Activated CD4-positive, CD25-positive, alpha-beta regulatory T cell treated with anti-CD3 and anti-CD28 coated beads, Interleukin-2, amount 50 U/mL, for 24 hours (primary cell): ENCODE results near the gene MYH2.
"Not testable (repeated sequence)": the region's sequence is repeated elsewhere in the genome, so short reads cannot be mapped to it uniquely, and the experiment has no call there.

Experiments used
- ATAC-seq, 2 donors: fragments of 150-1000 bp; cut with Tn5 transposase; one replicate each; pipeline ENCODE4 v1.10.0; 2021; ENCODE audit warnings: mild to moderate bottlenecking in 1 of 2, moderate library complexity in 1 of 2

The MYH2 gene

GRCh38 chr17:10549096-10549842 lies at the start of gene MYH2:
TSS of gene MYH2 (minus strand) at chr17:10549658. CDS start at chr17:10547920, 1,738 bp downstream.
- ATAC-seq: no peak

GRCh38 chr17:10598621-10599020 lies 49.2 kb upstream of the MYH2 start:
- ATAC-seq: no peak

GRCh38 chr17:10589553-10590145 lies 40.2 kb upstream of the MYH2 start:
- no peak for ATAC-seq

- no peak for ATAC-seq
These were observed 36.1 kb upstream of the MYH2 start for GRCh38 chr17:10585529-10585928.

- no peak for ATAC-seq
These were observed 34.4 kb upstream of the MYH2 start for GRCh38 chr17:10583834-10584233.

GRCh38 chr17:10579270-10579669 lies 29.8 kb upstream of the MYH2 start:
- ATAC-seq: no peak

- ATAC-seq: no peak
These were observed 24.9 kb upstream of the MYH2 start for GRCh38 chr17:10574324-10574723.

- ATAC-seq: no peak
These were observed 14.7 kb upstream of the MYH2 start for GRCh38 chr17:10563991-10564660.

- no peak for ATAC-seq
These were observed 8.6 kb upstream of the MYH2 start for GRCh38 chr17:10558049-10558448.

GRCh38 chr17:10557422-10557821 lies 8.0 kb upstream of the MYH2 start:
- ATAC-seq: no peak

- no peak for ATAC-seq
These were observed 7.0 kb upstream of the MYH2 start for GRCh38 chr17:10556301-10557005.

GRCh38 chr17:10550014-10550413 lies 556 bp upstream of the MYH2 start:
- ATAC-seq: no peak

GRCh38 chr17:10547351-10547750 lies 2.1 kb downstream of the MYH2 start:
- no peak for ATAC-seq

GRCh38 chr17:10543486-10543885 lies 6.0 kb downstream of the MYH2 start:
- not testable (repeated sequence) for ATAC-seq

- not testable (repeated sequence) for ATAC-seq
These were observed 8.3 kb downstream of the MYH2 start for GRCh38 chr17:10541179-10541578.

GRCh38 chr17:10532026-10532425 lies 17.4 kb downstream of the MYH2 start:
- ATAC-seq: no peak

GRCh38 chr17:10527419-10527818 lies 22.0 kb downstream of the MYH2 start:
- ATAC-seq: no peak

- no peak for ATAC-seq
These were observed 22.9 kb downstream of the MYH2 start for GRCh38 chr17:10526517-10526916.

GRCh38 chr17:10523064-10523463 lies 26.4 kb downstream of the MYH2 start:
- ATAC-seq: no peak

- ATAC-seq: no peak
These were observed 27.5 kb downstream of the MYH2 start for GRCh38 chr17:10521949-10522348.

- no peak for ATAC-seq
These were observed 31.0 kb downstream of the MYH2 start, which contains the start of gene MYH1 for GRCh38 chr17:10518271-10519037. TSS of gene MYH1 (minus strand) at chr17:10518542. CDS start at chr17:10516642, 1,900 bp downstream.

- ATAC-seq: no peak
These were observed 32.8 kb downstream of the MYH2 start for GRCh38 chr17:10516638-10517037.
